C1 segment of cervical spinal cord (tissue), 14 donors: ENCODE data around the gene LRRC2.

Source experiments
- DNase-seq, 14 donors: peaks; one replicate each; lab custom pipeline; 2025; lab: John Stamatoyannopoulos, UW

LRRC2 gene

GRCh38 chr3:46482632-46483350, 83.3 kb downstream of the LRRC2 start:
- no peak for DNase-seq

- no peak for DNase-seq
Observed at GRCh38 chr3:46481636-46482035, 84.5 kb downstream of the LRRC2 start.

GRCh38 chr3:46480491-46481195, 85.5 kb downstream of the LRRC2 start:
- DNase-seq: peak in 10 of 14 donors; percentile 22 to 71 (median 58)

- DNase-seq: no peak
Observed at GRCh38 chr3:46479696-46480095, 86.4 kb downstream of the LRRC2 start.

GRCh38 chr3:46479021-46479420, 87.1 kb downstream of the LRRC2 start:
- no peak for DNase-seq

- DNase-seq: no peak
Observed at GRCh38 chr3:46478341-46478740, 87.8 kb downstream of the LRRC2 start.

GRCh38 chr3:46477756-46478155, 88.3 kb downstream of the LRRC2 start:
- no peak for DNase-seq

GRCh38 chr3:46477145-46477544, 89.0 kb downstream of the LRRC2 start:
- DNase-seq: no peak

- DNase-seq: no peak
Observed at GRCh38 chr3:46472736-46473135, 93.4 kb downstream of the LRRC2 start.

- no peak for DNase-seq
Observed at GRCh38 chr3:46471371-46471914, 94.7 kb downstream of the LRRC2 start.

- no peak for DNase-seq
Observed at GRCh38 chr3:46470831-46471230, 95.3 kb downstream of the LRRC2 start.

- peak in 1 of 14 donors; percentile 47 for DNase-seq
Observed at GRCh38 chr3:46469680-46470357, 96.3 kb downstream of the LRRC2 start.

GRCh38 chr3:46468753-46469600, 97.1 kb downstream of the LRRC2 start:
- DNase-seq: no peak

- DNase-seq: no peak
Observed at GRCh38 chr3:46467562-46467961, 98.5 kb downstream of the LRRC2 start.

- DNase-seq: no peak
Observed at GRCh38 chr3:46466871-46467403, 99.2 kb downstream of the LRRC2 start.

GRCh38 chr3:46466273-46466672, 99.8 kb downstream of the LRRC2 start:
- no peak for DNase-seq
